22Rv1 (cell line): ENCODE results near the gene TRPV4.

Experiments
- ZFX ChIP-seq: fragments of 450-650 bp; IDR thresholded peaks from 2 replicates; pipeline ENCODE4 v1.6.1; 2017; ENCODE audit warnings: antibody characterized with exemption, borderline replicate concordance
- TF ChIP-seq, protein P1 (sequence below): fragments of 450-650 bp; IDR thresholded peaks from 2 replicates; pipeline ENCODE4 v1.5.1; 2017; ENCODE audit warnings: mild to moderate bottlenecking

DNA sequence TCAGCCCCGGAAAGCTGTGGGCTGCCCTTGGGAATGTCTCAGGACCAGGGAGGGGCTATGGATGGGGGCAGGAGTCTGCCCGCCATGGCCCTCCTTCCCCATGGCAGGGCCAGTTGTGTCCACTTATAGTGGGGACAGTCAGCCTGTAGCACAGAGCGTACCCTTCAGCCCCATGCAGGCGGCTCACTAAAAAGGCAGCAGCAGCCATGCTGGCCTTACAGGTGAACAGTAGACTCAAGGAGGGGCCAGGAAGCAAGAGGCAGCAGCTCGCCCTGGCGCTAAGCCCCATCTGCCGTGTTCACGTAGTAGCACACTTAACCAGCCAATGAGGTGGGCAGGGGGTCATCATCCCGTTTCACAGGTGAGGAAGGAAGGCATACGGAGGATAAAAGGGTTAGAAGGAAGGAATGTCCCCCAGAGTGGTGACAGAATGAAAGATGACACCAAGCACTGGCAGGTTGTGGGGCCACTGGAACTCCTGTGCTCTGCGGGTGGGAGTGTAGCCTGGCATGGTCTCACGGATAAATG lies 66.9 kb downstream of the TRPV4 start:
- TF ChIP-seq, protein P1, sequence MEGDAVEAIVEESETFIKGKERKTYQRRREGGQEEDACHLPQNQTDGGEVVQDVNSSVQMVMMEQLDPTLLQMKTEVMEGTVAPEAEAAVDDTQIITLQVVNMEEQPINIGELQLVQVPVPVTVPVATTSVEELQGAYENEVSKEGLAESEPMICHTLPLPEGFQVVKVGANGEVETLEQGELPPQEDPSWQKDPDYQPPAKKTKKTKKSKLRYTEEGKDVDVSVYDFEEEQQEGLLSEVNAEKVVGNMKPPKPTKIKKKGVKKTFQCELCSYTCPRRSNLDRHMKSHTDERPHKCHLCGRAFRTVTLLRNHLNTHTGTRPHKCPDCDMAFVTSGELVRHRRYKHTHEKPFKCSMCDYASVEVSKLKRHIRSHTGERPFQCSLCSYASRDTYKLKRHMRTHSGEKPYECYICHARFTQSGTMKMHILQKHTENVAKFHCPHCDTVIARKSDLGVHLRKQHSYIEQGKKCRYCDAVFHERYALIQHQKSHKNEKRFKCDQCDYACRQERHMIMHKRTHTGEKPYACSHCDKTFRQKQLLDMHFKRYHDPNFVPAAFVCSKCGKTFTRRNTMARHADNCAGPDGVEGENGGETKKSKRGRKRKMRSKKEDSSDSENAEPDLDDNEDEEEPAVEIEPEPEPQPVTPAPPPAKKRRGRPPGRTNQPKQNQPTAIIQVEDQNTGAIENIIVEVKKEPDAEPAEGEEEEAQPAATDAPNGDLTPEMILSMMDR: no peak
- no peak for TF ChIP-seq ZFX
